PFSK-1 (cell line): Measurements from ENCODE around the gene CTAGE1.

ENCODE experiments used
- FOXP2 ChIP-seq: optimal IDR thresholded peaks from 2 replicates; pipeline ENCODE3; 2011; ENCODE audit warnings: borderline replicate concordance, control low read depth, inconsistent platforms; ENCODE audit not compliant: insufficient read depth; ENCODE audit errors: extremely low read length, extremely low read depth
- POLR2AphosphoS5 ChIP-seq: IDR thresholded peaks from 2 replicates; pipeline ENCODE4 v1.6.1; 2012; ENCODE audit warnings: low read depth, mild to moderate bottlenecking, control low read depth, low read length, moderate library complexity
- SIN3A ChIP-seq: IDR thresholded peaks from 2 replicates; pipeline ENCODE4 v1.6.1; 2012; ENCODE audit warnings: mild to moderate bottlenecking, low read length, moderate library complexity, borderline replicate concordance; ENCODE audit not compliant: insufficient read depth
- TAF1 ChIP-seq: IDR thresholded peaks from 2 replicates; pipeline ENCODE4 v1.6.1; 2012; ENCODE audit warnings: low read length, control low read depth, borderline replicate concordance; ENCODE audit not compliant: insufficient read depth
- TF ChIP-seq, protein P1 (sequence below), 2 experiments: IDR thresholded peaks; 2 replicates each; pipeline versions ENCODE4 v1.6.1 to v1.8.0; 2011 to 2012; ENCODE audit warnings: low read depth in 2 of 2, low read length in 2 of 2, control low read depth in 1 of 2, inconsistent platforms in 1 of 2, mild to moderate bottlenecking in 1 of 2, moderate library complexity in 1 of 2; ENCODE audit not compliant: insufficient read depth in 1 of 2

Gene CTAGE1

GRCh38 chr18:22424565-22424963 is 6.8 kb upstream of the CTAGE1 start:
- TF ChIP-seq SIN3A: no peak
- TF ChIP-seq TAF1: no peak
- no peak for TF ChIP-seq POLR2AphosphoS5
- TF ChIP-seq FOXP2: no peak
- TF ChIP-seq, protein P1, sequence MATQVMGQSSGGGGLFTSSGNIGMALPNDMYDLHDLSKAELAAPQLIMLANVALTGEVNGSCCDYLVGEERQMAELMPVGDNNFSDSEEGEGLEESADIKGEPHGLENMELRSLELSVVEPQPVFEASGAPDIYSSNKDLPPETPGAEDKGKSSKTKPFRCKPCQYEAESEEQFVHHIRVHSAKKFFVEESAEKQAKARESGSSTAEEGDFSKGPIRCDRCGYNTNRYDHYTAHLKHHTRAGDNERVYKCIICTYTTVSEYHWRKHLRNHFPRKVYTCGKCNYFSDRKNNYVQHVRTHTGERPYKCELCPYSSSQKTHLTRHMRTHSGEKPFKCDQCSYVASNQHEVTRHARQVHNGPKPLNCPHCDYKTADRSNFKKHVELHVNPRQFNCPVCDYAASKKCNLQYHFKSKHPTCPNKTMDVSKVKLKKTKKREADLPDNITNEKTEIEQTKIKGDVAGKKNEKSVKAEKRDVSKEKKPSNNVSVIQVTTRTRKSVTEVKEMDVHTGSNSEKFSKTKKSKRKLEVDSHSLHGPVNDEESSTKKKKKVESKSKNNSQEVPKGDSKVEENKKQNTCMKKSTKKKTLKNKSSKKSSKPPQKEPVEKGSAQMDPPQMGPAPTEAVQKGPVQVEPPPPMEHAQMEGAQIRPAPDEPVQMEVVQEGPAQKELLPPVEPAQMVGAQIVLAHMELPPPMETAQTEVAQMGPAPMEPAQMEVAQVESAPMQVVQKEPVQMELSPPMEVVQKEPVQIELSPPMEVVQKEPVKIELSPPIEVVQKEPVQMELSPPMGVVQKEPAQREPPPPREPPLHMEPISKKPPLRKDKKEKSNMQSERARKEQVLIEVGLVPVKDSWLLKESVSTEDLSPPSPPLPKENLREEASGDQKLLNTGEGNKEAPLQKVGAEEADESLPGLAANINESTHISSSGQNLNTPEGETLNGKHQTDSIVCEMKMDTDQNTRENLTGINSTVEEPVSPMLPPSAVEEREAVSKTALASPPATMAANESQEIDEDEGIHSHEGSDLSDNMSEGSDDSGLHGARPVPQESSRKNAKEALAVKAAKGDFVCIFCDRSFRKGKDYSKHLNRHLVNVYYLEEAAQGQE (IDR thresholded peaks at IDR 0.05; ENCODE audit: insufficient read depth in 1 of 2, low read depth in 2 of 2, low read length in 2 of 2): no peak

DNA sequence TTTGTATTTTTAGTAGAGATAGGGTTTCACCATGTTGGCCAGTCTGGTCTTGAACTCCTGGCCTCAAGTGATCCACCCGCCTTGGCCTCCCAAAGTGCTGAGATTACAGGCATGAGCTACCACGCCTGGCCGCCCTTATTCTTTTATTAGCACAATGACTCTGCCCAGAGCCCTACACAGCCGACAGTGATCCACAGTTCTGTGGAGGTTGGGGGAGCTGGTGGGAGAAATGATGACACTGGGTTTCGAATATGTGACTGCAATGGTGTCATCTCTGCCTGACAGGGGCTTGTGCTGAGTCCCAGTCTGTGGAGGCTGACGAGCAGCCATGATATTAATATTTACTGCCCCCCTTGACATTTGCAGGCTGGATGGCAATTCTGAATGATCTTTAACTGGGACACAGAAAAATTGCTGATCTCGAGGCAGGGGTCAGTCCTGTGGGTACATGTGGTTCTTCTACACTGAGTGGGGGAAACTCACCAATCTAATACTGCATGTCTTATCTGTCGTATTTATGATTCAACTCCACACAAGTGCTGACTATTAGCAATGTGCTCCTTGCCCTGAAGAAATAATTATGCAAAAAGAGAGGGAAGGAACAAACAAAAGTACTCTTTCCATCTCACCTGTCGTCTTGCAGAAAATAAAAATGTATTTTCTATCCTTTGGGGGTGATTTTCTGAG is 6.3 kb upstream of the CTAGE1 start:
- TF ChIP-seq TAF1: no peak
- TF ChIP-seq FOXP2: no peak
- no peak for TF ChIP-seq POLR2AphosphoS5
- no peak for TF ChIP-seq SIN3A
- TF ChIP-seq, protein P1 (IDR thresholded peaks at IDR 0.05; ENCODE audit: insufficient read depth in 1 of 2, low read depth in 2 of 2, low read length in 2 of 2): no peak

DNA sequence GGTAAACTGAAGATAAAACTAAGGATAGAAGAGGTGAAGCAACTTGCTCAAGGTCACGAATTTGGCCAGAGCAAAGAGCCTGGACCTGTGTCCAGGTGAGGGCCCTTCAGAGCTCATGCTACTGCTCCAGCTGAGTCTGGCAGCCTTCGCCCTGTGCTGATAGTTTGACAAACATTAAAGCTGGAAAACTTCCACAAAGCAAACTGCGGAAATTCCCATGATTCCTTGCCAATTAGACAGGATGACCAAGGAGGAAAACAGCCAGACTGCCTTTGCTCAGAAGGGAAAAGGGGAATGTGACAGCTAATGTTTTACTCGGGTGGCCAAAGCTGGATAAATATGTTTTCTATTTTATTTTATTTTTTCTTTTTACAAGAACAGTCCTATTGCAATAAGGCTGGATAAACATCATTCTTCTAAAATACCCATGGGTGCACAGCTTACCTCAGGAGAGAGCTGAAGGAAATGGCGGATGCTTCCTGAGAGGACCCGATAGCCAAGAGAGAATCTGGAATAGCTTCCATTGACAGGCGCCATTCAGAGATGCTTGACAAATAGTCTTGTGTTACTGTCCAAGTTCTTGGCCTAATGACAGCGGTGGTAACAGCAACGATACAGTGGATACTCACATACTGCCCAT is 5.3 kb upstream of the CTAGE1 start:
- no peak for TF ChIP-seq POLR2AphosphoS5
- no peak for TF ChIP-seq SIN3A
- TF ChIP-seq FOXP2: no peak
- TF ChIP-seq TAF1: no peak
- TF ChIP-seq, protein P1 (IDR thresholded peaks at IDR 0.05; ENCODE audit: insufficient read depth in 1 of 2, low read depth in 2 of 2, low read length in 2 of 2): no peak

DNA sequence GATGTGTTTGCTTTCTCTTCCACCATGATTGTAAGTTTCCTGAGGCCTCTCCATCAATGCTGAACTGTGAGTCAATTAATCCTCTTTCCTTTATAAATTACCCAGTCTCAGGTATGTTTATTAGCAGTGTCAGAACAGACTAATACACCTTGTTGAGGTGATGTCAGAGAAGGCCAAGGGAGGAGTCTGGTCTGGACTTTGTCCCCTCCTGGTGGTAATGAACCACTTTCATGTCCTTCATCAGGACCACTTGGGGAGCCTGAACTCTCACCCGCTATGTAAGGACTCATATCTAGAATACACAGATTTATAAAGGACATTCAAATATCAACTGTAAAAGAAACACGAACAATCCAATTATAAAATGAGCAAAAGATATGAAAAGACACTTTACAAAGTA is 2.9 kb upstream of the CTAGE1 start:
- TF ChIP-seq POLR2AphosphoS5 (no peak), SIN3A (no peak), TAF1 (no peak), FOXP2 (no peak)
- TF ChIP-seq, protein P1 (IDR thresholded peaks at IDR 0.05; ENCODE audit: insufficient read depth in 1 of 2, low read depth in 2 of 2, low read length in 2 of 2): no peak
